ENCODE measurements around the gene ZNF467.

The ZNF467 gene

DNA sequence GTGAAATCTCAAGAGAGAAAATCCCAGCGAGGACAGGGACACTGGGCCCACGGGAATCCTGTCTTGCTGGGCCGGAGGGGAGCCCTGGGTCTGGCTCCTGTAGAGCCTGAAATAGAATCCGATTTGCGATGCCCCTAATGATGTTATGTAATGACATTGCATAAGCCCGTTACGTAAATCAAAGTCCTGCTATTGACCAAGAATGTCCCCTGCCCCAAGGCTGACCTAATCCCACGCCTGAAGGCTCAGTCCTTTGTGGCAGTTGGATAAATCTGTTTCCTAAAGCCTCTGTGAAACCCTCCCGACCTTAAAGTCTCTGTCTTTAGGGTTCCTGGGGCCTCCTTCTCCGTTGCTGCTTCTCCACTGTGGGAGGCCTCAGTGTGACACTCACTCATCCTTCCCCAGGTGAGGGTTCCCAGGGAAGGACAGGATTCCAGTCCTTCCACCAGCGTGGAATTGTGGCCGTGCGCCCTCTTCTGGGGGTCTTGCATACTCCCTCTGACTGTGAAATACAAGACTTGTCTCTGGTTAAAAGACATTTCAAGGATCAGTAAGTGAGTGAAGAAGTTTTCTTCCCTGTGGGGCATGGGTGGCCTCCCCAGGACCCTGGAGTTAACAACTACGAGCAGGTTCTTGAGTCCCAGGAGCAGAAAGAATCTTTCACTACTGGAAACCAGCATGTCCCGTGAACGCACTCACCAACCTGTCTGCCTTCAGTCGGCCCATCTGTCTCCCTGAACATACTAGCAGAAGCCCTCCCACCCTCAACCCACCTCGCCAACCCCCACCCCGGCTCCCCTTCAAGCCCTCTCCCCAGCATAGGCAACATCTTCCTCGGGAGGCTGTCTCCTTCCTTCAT, 19.8 kb downstream of the ZNF467 start:
- Mint-ChIP-seq H3K4me1 (no peaks in the 10 kb centered on the region), H3K36me3 (no peaks in the 10 kb centered on the region), H3K27ac (no peak overlapping the region), H3K9me3 (no peaks in the 10 kb centered on the region), H3K27me3 (no peaks in the 10 kb centered on the region), H3K4me3 (no peak overlapping the region)

GRCh38 chr7:149752646-149753045, 20.7 kb downstream of the ZNF467 start:
- no peak overlapping the region for H3K4me3 Mint-ChIP-seq
- no peaks in the 10 kb centered on the region for H3K4me1 Mint-ChIP-seq
- no peaks in the 10 kb centered on the region for H3K9me3 Mint-ChIP-seq
- H3K27me3 Mint-ChIP-seq, result no peaks in the 10 kb centered on the region
- no peak overlapping the region for H3K27ac Mint-ChIP-seq
- no peaks in the 10 kb centered on the region for H3K36me3 Mint-ChIP-seq

DNA sequence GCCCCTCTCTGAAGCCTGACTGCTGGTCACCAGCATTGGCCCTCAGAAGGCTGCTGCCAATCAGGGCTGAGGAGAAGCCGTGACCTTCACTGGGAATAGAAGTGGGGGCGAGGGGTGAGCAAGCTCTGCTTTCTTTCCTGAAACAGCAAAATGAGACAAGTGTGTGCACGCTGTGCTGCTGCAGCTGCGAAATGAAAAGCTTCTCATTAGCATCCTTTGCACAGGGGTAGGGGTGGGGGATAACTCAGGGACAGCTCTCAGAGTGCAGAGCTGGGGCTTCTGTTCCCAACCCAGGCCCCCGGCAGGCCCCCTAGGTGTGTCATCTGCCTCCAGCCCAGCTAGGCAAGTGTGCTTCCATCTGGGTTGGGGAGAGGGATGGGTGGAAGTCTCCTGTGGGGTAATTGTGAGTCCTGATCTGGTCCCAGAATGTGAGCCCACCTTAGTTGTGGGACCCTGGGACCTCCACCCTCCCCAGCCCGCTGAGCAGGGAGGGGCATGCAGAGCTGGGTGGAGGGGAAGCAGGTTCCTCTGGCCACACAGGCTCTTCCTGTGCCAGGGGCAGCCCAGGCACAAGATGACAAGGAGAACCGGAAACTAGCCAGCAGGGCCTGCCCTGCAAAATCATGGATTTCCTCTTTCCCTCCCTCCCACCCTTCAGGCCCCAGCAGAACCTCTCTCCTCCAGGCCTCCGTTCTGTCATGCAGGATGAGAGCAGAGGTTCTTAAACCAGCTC, 22.2 kb downstream of the ZNF467 start:
- Mint-ChIP-seq H3K36me3 (no peaks in the 10 kb centered on the region), H3K27me3 (no peaks in the 10 kb centered on the region), H3K4me1 (no peaks in the 10 kb centered on the region), H3K9me3 (no peaks in the 10 kb centered on the region), H3K4me3 (no peak overlapping the region), H3K27ac (no peak overlapping the region)

- Mint-ChIP-seq H3K36me3 (no peaks in the 10 kb centered on the region), H3K9me3 (no peaks in the 10 kb centered on the region), H3K27ac (no peak overlapping the region), H3K4me3 (no peak overlapping the region), H3K4me1 (no peaks in the 10 kb centered on the region), H3K27me3 (no peaks in the 10 kb centered on the region)
These were observed 23.1 kb downstream of the ZNF467 start for GRCh38 chr7:149750122-149750845.

- Mint-ChIP-seq H3K4me1 (no peaks in the 10 kb centered on the region), H3K27me3 (peaks cover 3% of the 10 kb centered on the region), H3K9me3 (no peaks in the 10 kb centered on the region), H3K36me3 (no peaks in the 10 kb centered on the region), H3K4me3 (no peak overlapping the region), H3K27ac (no peak overlapping the region)
These were observed 25.1 kb downstream of the ZNF467 start for GRCh38 chr7:149748076-149748874.

GRCh38 chr7:149743476-149744255, 29.7 kb downstream of the ZNF467 start:
- H3K9me3 Mint-ChIP-seq, result no peaks in the 10 kb centered on the region
- H3K27me3 Mint-ChIP-seq, result peaks cover 21% of the 10 kb centered on the region
- no peak overlapping the region for H3K4me3 Mint-ChIP-seq
- H3K27ac Mint-ChIP-seq, result no peak overlapping the region
- no peaks in the 10 kb centered on the region for H3K36me3 Mint-ChIP-seq
- peaks cover 10% of the 10 kb centered on the region for H3K4me1 Mint-ChIP-seq

- Mint-ChIP-seq H3K9me3 (no peaks in the 10 kb centered on the region), H3K4me3 (peak overlapping the region; percentile 82), H3K27ac (peak overlapping the region; percentile 53), H3K27me3 (peaks cover 25% of the 10 kb centered on the region), H3K4me1 (peaks cover 10% of the 10 kb centered on the region), H3K36me3 (no peaks in the 10 kb centered on the region)
These were observed 31.2 kb downstream of the ZNF467 start for GRCh38 chr7:149742075-149742701.

DNA sequence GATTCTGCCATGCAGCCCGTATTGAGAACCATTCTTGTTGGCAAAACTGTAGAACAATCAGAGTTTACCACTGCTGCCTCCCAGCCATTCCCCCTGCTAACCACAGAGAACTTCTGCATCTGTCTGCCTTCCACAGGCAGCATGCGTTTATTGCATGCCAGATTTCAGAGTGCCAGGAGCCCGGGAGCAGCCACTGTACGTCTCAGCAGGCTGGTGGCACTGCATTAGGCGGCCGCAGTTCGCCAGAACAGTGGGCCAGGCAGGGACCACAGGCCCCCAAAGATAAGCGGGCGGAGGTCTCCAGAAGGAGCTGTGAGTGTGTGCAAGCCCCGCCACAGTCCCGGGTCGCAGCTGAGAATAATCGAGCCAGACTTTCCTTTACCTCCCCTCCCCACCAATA, 31.8 kb downstream of the ZNF467 start:
- peaks cover 11% of the 10 kb centered on the region for H3K4me1 Mint-ChIP-seq
- H3K9me3 Mint-ChIP-seq, result no peaks in the 10 kb centered on the region
- peak overlapping the region; percentile 82 for H3K4me3 Mint-ChIP-seq
- H3K27me3 Mint-ChIP-seq, result peaks cover 27% of the 10 kb centered on the region
- H3K27ac Mint-ChIP-seq, result no peak overlapping the region
- no peaks in the 10 kb centered on the region for H3K36me3 Mint-ChIP-seq

DNA sequence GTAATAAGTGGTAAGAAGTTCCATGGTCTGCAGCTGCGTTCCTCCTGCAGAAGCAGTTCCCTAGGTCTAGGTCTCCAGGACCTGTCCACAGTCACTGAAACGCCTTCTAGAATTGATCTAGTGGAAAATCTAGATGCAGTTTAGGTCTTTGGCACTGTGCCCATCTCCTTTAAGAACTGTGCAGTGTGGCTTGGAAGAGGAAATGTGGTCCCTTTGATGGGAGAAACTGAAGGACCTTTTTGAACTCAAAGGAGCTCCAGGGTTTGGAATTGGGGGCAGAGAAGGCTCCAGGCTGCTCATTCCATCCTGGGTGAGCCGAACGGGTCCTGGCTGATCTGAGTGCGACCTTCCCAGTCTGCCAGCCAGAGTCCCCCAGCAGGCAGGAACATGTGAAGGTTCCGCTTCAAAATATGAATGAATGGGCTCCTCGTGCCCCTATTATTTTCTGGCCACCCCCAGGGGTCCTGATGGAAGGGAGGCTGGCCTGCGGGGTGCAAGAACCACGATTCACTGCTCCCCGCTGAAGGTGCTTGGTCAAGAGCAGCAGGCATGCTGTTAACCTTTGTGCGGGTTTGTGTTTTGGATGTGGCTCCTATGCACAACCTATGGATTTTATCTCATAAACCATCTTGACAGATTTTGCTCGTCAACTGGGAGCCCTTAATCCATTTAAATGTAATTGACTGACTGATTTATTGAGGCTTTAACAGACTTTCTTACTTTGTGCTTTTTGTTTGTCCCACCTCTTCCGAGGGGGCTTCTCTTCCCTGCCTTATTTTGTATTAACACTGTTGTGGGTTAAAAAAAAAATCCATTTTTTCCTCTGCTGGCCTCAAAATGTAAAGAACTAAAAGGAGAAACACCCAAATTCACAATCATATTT, 36.7 kb downstream of the ZNF467 start:
- H3K4me1 Mint-ChIP-seq, result peaks cover 14% of the 10 kb centered on the region
- no peak overlapping the region for H3K27ac Mint-ChIP-seq
- peaks cover 16% of the 10 kb centered on the region for H3K27me3 Mint-ChIP-seq
- H3K4me3 Mint-ChIP-seq, result no peak overlapping the region
- H3K36me3 Mint-ChIP-seq, result no peaks in the 10 kb centered on the region
- no peaks in the 10 kb centered on the region for H3K9me3 Mint-ChIP-seq

DNA sequence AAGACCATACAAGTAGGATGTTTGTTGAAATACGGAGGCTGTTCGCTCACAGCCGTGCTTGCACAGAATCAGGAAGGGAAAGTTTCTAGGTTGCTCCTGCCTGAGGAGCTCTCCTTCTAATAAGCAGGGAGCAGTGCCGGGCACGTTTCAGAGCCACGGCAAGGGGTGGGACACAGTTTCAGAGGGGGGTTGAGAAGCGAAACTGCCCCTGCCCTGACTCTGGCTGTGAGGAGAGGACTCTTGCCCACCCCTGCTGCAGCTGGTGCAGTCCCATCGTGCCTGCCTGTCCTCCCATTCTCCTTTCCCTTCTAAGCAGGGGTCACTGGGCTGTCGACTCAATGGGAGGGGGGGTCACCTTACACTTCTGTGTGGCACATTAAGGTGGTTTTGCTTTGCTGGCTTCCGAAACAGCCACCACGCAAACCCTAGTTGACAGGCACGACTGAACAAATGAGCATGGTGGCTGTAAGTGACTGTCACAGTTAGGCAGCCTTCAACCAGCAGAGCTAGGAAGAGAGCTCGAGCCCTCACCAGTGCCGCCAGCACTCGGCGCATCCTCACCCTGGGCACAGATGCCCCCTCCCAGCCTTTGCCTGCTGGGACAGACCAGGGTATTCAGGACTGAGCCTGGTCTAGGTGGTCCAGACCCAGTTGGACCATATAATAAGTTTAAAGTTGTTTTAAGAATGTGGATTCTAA, 37.5 kb downstream of the ZNF467 start:
- H3K4me1 Mint-ChIP-seq, result peaks cover 12% of the 10 kb centered on the region
- no peaks in the 10 kb centered on the region for H3K9me3 Mint-ChIP-seq
- no peaks in the 10 kb centered on the region for H3K36me3 Mint-ChIP-seq
- peaks cover 14% of the 10 kb centered on the region for H3K27me3 Mint-ChIP-seq
- H3K27ac Mint-ChIP-seq, result no peak overlapping the region
- H3K4me3 Mint-ChIP-seq, result no peak overlapping the region

- Mint-ChIP-seq H3K4me1 (peaks cover 12% of the 10 kb centered on the region), H3K9me3 (no peaks in the 10 kb centered on the region), H3K36me3 (no peaks in the 10 kb centered on the region), H3K4me3 (no peak overlapping the region), H3K27me3 (peaks cover 12% of the 10 kb centered on the region), H3K27ac (no peak overlapping the region)
These were observed 38.2 kb downstream of the ZNF467 start for GRCh38 chr7:149735181-149735602.

DNA sequence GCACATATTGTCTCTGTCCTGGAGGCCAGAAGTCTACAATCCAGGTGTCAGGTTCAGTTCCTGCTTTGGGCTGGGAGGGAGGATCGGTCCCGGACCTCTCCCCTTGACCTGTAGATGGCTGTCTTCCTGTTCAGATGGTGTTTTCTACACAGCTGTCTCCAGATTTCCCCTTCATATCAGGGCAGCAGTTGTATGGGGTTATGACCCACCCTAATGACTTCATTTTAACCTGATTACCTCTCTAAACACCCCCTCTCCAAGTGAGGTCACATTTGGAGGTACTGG, 38.7 kb downstream of the ZNF467 start:
- H3K27me3 Mint-ChIP-seq, result peaks cover 11% of the 10 kb centered on the region
- H3K4me3 Mint-ChIP-seq, result no peak overlapping the region
- H3K36me3 Mint-ChIP-seq, result no peaks in the 10 kb centered on the region
- H3K9me3 Mint-ChIP-seq, result no peaks in the 10 kb centered on the region
- H3K4me1 Mint-ChIP-seq, result peaks cover 12% of the 10 kb centered on the region
- no peak overlapping the region for H3K27ac Mint-ChIP-seq

Data from activated naive CD4-positive, alpha-beta T cell treated with anti-CD3 and anti-CD28 coated beads, Interleukin-2, amount 50 U/mL, for 24 hours (primary cell).